ENCODE data around the gene KIRREL2.
A peak's percentile ranks its signal among the peaks of the same experiment; 100 is the strongest.

KIRREL2 gene

GRCh38 chr19:35828692-35829301 is 27.9 kb upstream of the KIRREL2 start (continued):
- 0 out of 2 replicates have a peak, but pooled peaks have one; percentile 35 for TF ChIP-seq INSM2 (tag by site-specific recombination; IDR thresholded peaks at IDR 0.05)
- TF ChIP-seq ZEB2 (tag by site-specific recombination; IDR thresholded peaks at IDR 0.05), result no peak
- TF ChIP-seq ZSCAN16 (tag by site-specific recombination; IDR thresholded peaks at IDR 0.05), result peak; percentile 63; the same call in 1 of the 2 replicates
- peak; percentile 36; the same call in 1 of the 2 replicates for TF ChIP-seq ZNF600 (tag by site-specific recombination; IDR thresholded peaks at IDR 0.05)
- no peak for TF ChIP-seq ZNF223 (tag by site-specific recombination; IDR thresholded peaks at IDR 0.05)
- peak; percentile 72 for TF ChIP-seq ZBTB17 (tag by site-specific recombination; IDR thresholded peaks at IDR 0.05)
- peak; percentile 57; the same call in 1 of the 2 replicates for TF ChIP-seq PBX3 (CRISPR knock-in tag; IDR thresholded peaks at IDR 0.05)

DNA sequence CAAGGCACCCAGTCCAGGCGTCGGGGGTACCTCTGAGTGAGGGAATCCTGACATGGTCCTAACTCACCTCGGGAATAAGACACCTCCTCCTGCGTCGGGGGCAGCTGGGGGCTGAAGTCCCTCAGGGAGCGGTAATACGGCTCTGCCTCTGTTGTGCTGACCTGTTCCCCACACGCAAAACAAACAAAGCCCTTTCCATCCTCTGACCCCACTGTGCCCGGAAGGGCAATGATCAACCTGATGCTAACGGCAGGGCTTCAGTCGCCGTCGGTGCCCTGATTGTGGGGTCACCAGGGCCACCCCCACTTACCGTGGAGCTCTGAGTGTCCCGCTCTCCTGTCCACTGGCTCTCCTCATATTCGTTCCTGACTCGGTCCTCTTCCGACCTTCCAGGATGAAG is 25.7 kb upstream of the KIRREL2 start:
- Histone ChIP-seq H3K9me3 (ENCODE audit: control insufficient read depth, insufficient read depth, low read depth, low read length) (peaks cover 2% of the 10 kb centered on the region; the same call in 1 of the 2 replicates), H3K36me3 (ENCODE audit: control insufficient read depth in 2 of 2, insufficient read depth in 1 of 2, low read length in 2 of 2) (no peaks in the 10 kb centered on the region; a peak in 1 of 3 replicates), H3K27ac (ENCODE audit: extremely low read depth, low read depth, low read length) (no peak overlapping the region), H3K4me3 (ENCODE audit: low read depth, low read length) (no peak overlapping the region), H3K4me1 (ENCODE audit: control insufficient read depth, insufficient read depth, low read length) (no peaks in the 10 kb centered on the region; the same call in 1 of the 2 replicates)
- CTCF ChIA-PET, result interaction anchor here (0.8 kb wide), 1 partner anchor 138 kb away, joined by 3 read pairs; no protein-coding TSS in a partner anchor
- no peak for TF ChIP-seq GFI1B (tag by site-specific recombination; IDR thresholded peaks at IDR 0.05)
- no peak for TF ChIP-seq ZNF223 (tag by site-specific recombination; IDR thresholded peaks at IDR 0.05)
- no peak for TF ChIP-seq ZBTB49 (tag by site-specific recombination; IDR thresholded peaks at IDR 0.05; ENCODE audit: low read depth)
- TF ChIP-seq SP2 (tag by site-specific recombination; IDR thresholded peaks at IDR 0.05), result no peak
- POLR2A ChIA-PET, result no interaction called here

DNA sequence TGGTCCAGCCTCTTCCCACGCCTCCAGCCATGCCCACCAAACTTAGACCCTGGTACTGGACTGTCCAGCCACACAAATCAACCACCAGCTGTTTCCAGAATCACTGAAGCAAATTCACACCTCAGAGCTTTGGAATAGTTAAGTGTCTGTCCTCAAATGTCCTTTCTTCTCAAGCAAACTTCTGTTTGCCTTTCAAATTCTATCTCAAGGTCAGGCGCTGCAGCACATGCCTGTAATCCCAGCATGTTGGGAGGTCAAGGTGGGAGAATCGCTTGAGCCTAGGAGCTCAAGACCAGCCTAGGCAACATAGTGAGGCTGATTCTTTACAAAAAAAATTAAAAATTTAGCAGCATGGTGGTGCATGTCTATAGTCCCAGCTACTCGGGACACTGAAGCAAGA is 24.7 kb upstream of the KIRREL2 start:
- Histone ChIP-seq H3K4me3 (ENCODE audit: low read depth, low read length) (no peak overlapping the region), H3K36me3 (ENCODE audit: control insufficient read depth in 2 of 2, insufficient read depth in 1 of 2, low read length in 2 of 2) (no peaks in the 10 kb centered on the region; a peak in 1 of 3 replicates), H3K27ac (ENCODE audit: extremely low read depth, low read depth, low read length) (no peak overlapping the region), H3K9me3 (ENCODE audit: control insufficient read depth, insufficient read depth, low read depth, low read length) (peaks cover 2% of the 10 kb centered on the region; the same call in 1 of the 2 replicates), H3K4me1 (ENCODE audit: control insufficient read depth, insufficient read depth, low read length) (no peaks in the 10 kb centered on the region; the same call in 1 of the 2 replicates)
- no peak for TF ChIP-seq ZNF629 (tag by site-specific recombination; IDR thresholded peaks at IDR 0.05)
- ChIA-PET CTCF (interaction anchor here (0.6 to 1.3 kb wide), 5 partner anchors 9 to 63 kb away, joined by 3 to 5 read pairs (median 3); no protein-coding TSS in a partner anchor), POLR2A (no interaction called here)

GRCh38 chr19:35833972-35834371 is 22.7 kb upstream of the KIRREL2 start:
- H3K9me3 ChIP-seq (ENCODE audit: control insufficient read depth, insufficient read depth, low read depth, low read length), result peaks cover 2% of the 10 kb centered on the region; the same call in 1 of the 2 replicates
- H3K36me3 ChIP-seq (ENCODE audit: control insufficient read depth in 2 of 2, insufficient read depth in 1 of 2, low read length in 2 of 2), result no peaks in the 10 kb centered on the region
- ChIA-PET CTCF (interaction anchor here (0.5 to 1.7 kb wide), 6 partner anchors 8 to 769 kb away, joined by 3 to 4 read pairs (median 3); no protein-coding TSS in a partner anchor), POLR2A (interaction anchor here (2.4 kb wide), 1 partner anchor 94 kb away, joined by 7 read pairs; no protein-coding TSS in a partner anchor)
- H3K4me3 ChIP-seq (ENCODE audit: low read depth, low read length), result no peak overlapping the region
- H3K4me1 ChIP-seq (ENCODE audit: control insufficient read depth, insufficient read depth, low read length), result no peaks in the 10 kb centered on the region; the same call in 1 of the 2 replicates
- no peak overlapping the region for H3K27ac ChIP-seq (ENCODE audit: extremely low read depth, low read depth, low read length)
- no peak for TF ChIP-seq ZNF654 (tag by site-specific recombination; IDR thresholded peaks at IDR 0.05; ENCODE audit: low read depth)
- no peak for TF ChIP-seq ZNF19 (tag by site-specific recombination; IDR thresholded peaks at IDR 0.05; ENCODE audit: low read depth)
- TF ChIP-seq ZNF133 (tag by site-specific recombination; IDR thresholded peaks at IDR 0.05), result no peak
- TF ChIP-seq KLF9 (tag by site-specific recombination; IDR thresholded peaks at IDR 0.05; ENCODE audit: low read depth), result no peak
- TF ChIP-seq ZNF335 (tag by site-specific recombination; conservative IDR thresholded peaks at IDR 0.05), result no peak
- no peak for TF ChIP-seq ZNF701 (tag by site-specific recombination; IDR thresholded peaks at IDR 0.05)

All from HEK293 (cell line).